Activated CD4-positive, alpha-beta T cell treated with anti-CD3 and anti-CD28 coated beads, Interleukin-2, amount 50 U/mL, for 1 hour (primary cell): Measurements from ENCODE around the gene LCA5L.
"Not testable (repeated sequence)": the region's sequence is repeated elsewhere in the genome, so short reads cannot be mapped to it uniquely, and the experiment has no call there.

Source experiments
- DNase-seq: peaks from one replicate; pipeline ENCODE4 v3.0.0-alpha.2; 2020

LCA5L gene

GRCh38 chr21:39451332-39452206 is 6.0 kb upstream of the LCA5L start, which contains the start of gene SH3BGR:
Gene SH3BGR, plus strand, starts transcription at chr21:39451970. Its CDS starts 127 bp downstream, at chr21:39452097.
- DNase-seq: no peak

GRCh38 chr21:39447264-39447663 is 1.7 kb upstream of the LCA5L start:
- DNase-seq: no peak

- no peak for DNase-seq
Observed at GRCh38 chr21:39444421-39445180, 977 bp downstream of the LCA5L start.

GRCh38 chr21:39441502-39442475 is 3.8 kb downstream of the LCA5L start:
- DNase-seq: peak; percentile 27

GRCh38 chr21:39439232-39439631 is 6.3 kb downstream of the LCA5L start:
- no peak for DNase-seq

GRCh38 chr21:39434950-39435349 is 10.6 kb downstream of the LCA5L start:
- DNase-seq: no peak

GRCh38 chr21:39430954-39431353 is 14.6 kb downstream of the LCA5L start:
- no peak for DNase-seq

- no peak for DNase-seq
Observed at GRCh38 chr21:39430457-39430856, 15.1 kb downstream of the LCA5L start.

- no peak for DNase-seq
Observed at GRCh38 chr21:39430016-39430415, 15.6 kb downstream of the LCA5L start.

- DNase-seq: no peak
Observed at GRCh38 chr21:39429445-39429844, 16.1 kb downstream of the LCA5L start.

- no peak for DNase-seq
Observed at GRCh38 chr21:39422527-39423241, 22.9 kb downstream of the LCA5L start.

- not testable (repeated sequence) for DNase-seq
Observed at GRCh38 chr21:39419204-39419603, 26.4 kb downstream of the LCA5L start.

- DNase-seq: no peak
Observed at GRCh38 chr21:39406065-39406464, 39.5 kb downstream of the LCA5L start.

GRCh38 chr21:39400173-39400572 is 45.4 kb downstream of the LCA5L start:
- no peak for DNase-seq

GRCh38 chr21:39397646-39398385 is 47.8 kb downstream of the LCA5L start:
- DNase-seq: no peak

- no peak for DNase-seq
Observed at GRCh38 chr21:39392981-39393380, 52.6 kb downstream of the LCA5L start.

GRCh38 chr21:39390212-39390765 is 55.3 kb downstream of the LCA5L start:
- no peak for DNase-seq

- DNase-seq: no peak
Observed at GRCh38 chr21:39388811-39389155, 56.8 kb downstream of the LCA5L start.

- DNase-seq: peak; percentile 92
Observed at GRCh38 chr21:39388038-39388810, 57.4 kb downstream of the LCA5L start.

GRCh38 chr21:39387461-39388037 is 58.0 kb downstream of the LCA5L start:
- DNase-seq: peak; percentile 92
